WERI-Rb-1 (cell line): Measurements from ENCODE around the gene CASP10.

Experiments used
- DNase-seq: peaks from one replicate; pipeline ENCODE4 v3.0.0-alpha.2; 2020
- H3K27ac ChIP-seq: fragments of 250-450 bp; sonication (Bioruptor Pico); 2 replicates; pipeline ENCODE4 v1.5.1; 2020; ENCODE audit warnings: mild to moderate bottlenecking, moderate library complexity
- H3K27me3 ChIP-seq: fragments of 250-450 bp; sonication (Bioruptor Pico); 2 replicates; pipeline ENCODE4 v1.5.1; 2021; ENCODE audit warnings: mild to moderate bottlenecking, low read depth, moderate library complexity; ENCODE audit not compliant: insufficient read depth, severe bottlenecking
- H3K36me3 ChIP-seq: fragments of 250-450 bp; sonication (Bioruptor Pico); 2 replicates; pipeline ENCODE4 v1.5.1; 2020; ENCODE audit warnings: mild to moderate bottlenecking, moderate library complexity
- H3K4me3 ChIP-seq: 2 replicates; pipeline ENCODE4 v1.5.1; 2011; ENCODE audit warnings: low read depth, mild to moderate bottlenecking, control low read depth, low read length
- H3K9me3 ChIP-seq: fragments of 250-450 bp; sonication (Bioruptor Pico); 2 replicates; pipeline ENCODE4 v1.5.1; 2021; ENCODE audit warnings: mild to moderate bottlenecking, moderate library complexity; ENCODE audit not compliant: severe bottlenecking
- CTCF ChIP-seq: IDR thresholded peaks from 2 replicates; pipeline ENCODE4 v1.5.1; 2011; ENCODE audit warnings: low read depth, mild to moderate bottlenecking, control low read depth, inconsistent platforms, low read length

CASP10 gene

GRCh38 chr2:201262718-201263117 lies 79.8 kb downstream of the CASP10 start:
- Histone ChIP-seq H3K27me3 (no peaks in the 10 kb centered on the region), H3K27ac (no peak overlapping the region), H3K9me3 (no peaks in the 10 kb centered on the region), H3K4me3 (no peak overlapping the region), H3K36me3 (no peaks in the 10 kb centered on the region)
- DNase-seq, result no peak
- no peak for TF ChIP-seq CTCF

GRCh38 chr2:201263779-201264178 lies 80.8 kb downstream of the CASP10 start:
- Histone ChIP-seq H3K9me3 (no peaks in the 10 kb centered on the region), H3K27me3 (no peaks in the 10 kb centered on the region), H3K36me3 (no peaks in the 10 kb centered on the region), H3K4me3 (no peak overlapping the region), H3K27ac (no peak overlapping the region)
- DNase-seq, result no peak
- TF ChIP-seq CTCF, result no peak

- Histone ChIP-seq H3K27ac (no peak overlapping the region), H3K4me3 (no peak overlapping the region), H3K9me3 (no peaks in the 10 kb centered on the region), H3K36me3 (no peaks in the 10 kb centered on the region), H3K27me3 (no peaks in the 10 kb centered on the region)
- TF ChIP-seq CTCF, result no peak
- DNase-seq, result no peak
These were observed 81.7 kb downstream of the CASP10 start for GRCh38 chr2:201264472-201265173.

- Histone ChIP-seq H3K27ac (no peak overlapping the region), H3K36me3 (no peaks in the 10 kb centered on the region), H3K27me3 (no peaks in the 10 kb centered on the region), H3K4me3 (no peak overlapping the region), H3K9me3 (no peaks in the 10 kb centered on the region)
- no peak for TF ChIP-seq CTCF
- no peak for DNase-seq
These were observed 83.7 kb downstream of the CASP10 start for GRCh38 chr2:201266629-201267028.

GRCh38 chr2:201267278-201268030 lies 84.5 kb downstream of the CASP10 start:
- DNase-seq, result no peak
- H3K27ac ChIP-seq, result no peak overlapping the region
- no peak overlapping the region for H3K4me3 ChIP-seq
- no peaks in the 10 kb centered on the region for H3K9me3 ChIP-seq
- no peak for TF ChIP-seq CTCF
- H3K36me3 ChIP-seq, result no peaks in the 10 kb centered on the region
- no peaks in the 10 kb centered on the region for H3K27me3 ChIP-seq

GRCh38 chr2:201269764-201270163 lies 86.8 kb downstream of the CASP10 start:
- DNase-seq, result no peak
- no peaks in the 10 kb centered on the region for H3K27me3 ChIP-seq
- no peak overlapping the region for H3K27ac ChIP-seq
- no peak for TF ChIP-seq CTCF
- no peaks in the 10 kb centered on the region for H3K36me3 ChIP-seq
- no peaks in the 10 kb centered on the region for H3K9me3 ChIP-seq
- no peak overlapping the region for H3K4me3 ChIP-seq
